K562 (cell line): Measurements from ENCODE around the gene ST3GAL5. TPM values are rescaled to one million over a fixed set of nuclear protein-coding genes. Genes with fewer than 3 reads are reported as not detected.
A peak's percentile ranks its signal among the peaks of the same experiment; 100 is the strongest.

Experiments used
- NR2C2 ChIP-seq, 2 experiments: fragments of 200-800 bp in 1 of 2; sonication (Bioruptor generic) in 1 of 2; sonication (generic) in 1 of 2; formaldehyde crosslinking in 1 of 2; IDR thresholded peaks; 2 replicates each; pipeline versions ENCODE4 v1.6.1 to v1.8.0; 2016 to 2022; ENCODE audit warnings: mild to moderate bottlenecking in 1 of 2, missing compliant biosample characterization in 1 of 2, missing genetic modification characterization in 1 of 2, missing genetic modification reagents in 1 of 2
- ZFP1 ChIP-seq: fragments of 450-650 bp; formaldehyde crosslinking; IDR thresholded peaks from 2 replicates; pipeline ENCODE4 v1.4.0; 2020; ENCODE audit warnings: mild to moderate bottlenecking, mixed read lengths
- polyA plus RNA-seq, 8 experiments: library from polyadenylated mRNA; depleted of rRNA in 4 of 8; stranded (reverse) in 5 of 8; unstranded in 3 of 8; fragments of >200 nt; fragmentation: Nextera tagmentation in 2 of 8; fragmentation: Illumina TruSeq in 1 of 8; extraction: Ambion mirVana in 2 of 8; extraction: Trizol in 1 of 8; gene quantifications; 2 replicates each; pipeline versions ENCODE4 v1.2.1 to v1.2.3, GENCODE V29; 2011 to 2014; ENCODE audit warnings: inconsistent platforms in 1 of 8, missing spikeins in 1 of 8
- total RNA-seq, 7 experiments: library from RNA; depleted of rRNA in 6 of 7; stranded (reverse); fragments of >200 nt in 6 of 7; fragmentation: Illumina TruSeq in 2 of 7; extraction: Trizol in 2 of 7; gene quantifications; 2 replicates each; pipeline versions ENCODE4 v1.2.1 to v1.2.3, GENCODE V29; 2011 to 2021; ENCODE audit warnings: low replicate concordance in 1 of 7
- TF ChIP-seq, protein P1 (sequence below), 2 experiments: fragments of 450-650 bp in 1 of 2; sonication (generic) in 1 of 2; formaldehyde crosslinking in 1 of 2; IDR thresholded peaks in 1 of 2; conservative IDR thresholded peaks in 1 of 2; 2 replicates each; pipeline versions ENCODE4 v1.6.1 to v1.8.1; 2016 to 2023; ENCODE audit warnings: mild to moderate bottlenecking in 2 of 2, moderate library complexity in 2 of 2, inconsistent platforms in 1 of 2, missing genetic modification reagents in 1 of 2
- TF ChIP-seq, protein P2 (sequence below): fragments of 450-650 bp; formaldehyde crosslinking; IDR thresholded peaks from 2 replicates; pipeline ENCODE4 v1.4.0; 2022; ENCODE audit warnings: mild to moderate bottlenecking, moderate library complexity
- TF ChIP-seq, protein P3 (sequence below): sonication (generic); formaldehyde crosslinking; IDR thresholded peaks from 2 replicates; pipeline ENCODE4 v1.8.1; 2022; ENCODE audit warnings: missing genetic modification reagents

ST3GAL5 gene
- total and polyA plus RNA-seq, 9 of the 15 experiments (the other 6 are each of a cell fraction or from before 2014, with no cell fraction given): 1.6 to 10.0 (median 4.2) TPM

DNA sequence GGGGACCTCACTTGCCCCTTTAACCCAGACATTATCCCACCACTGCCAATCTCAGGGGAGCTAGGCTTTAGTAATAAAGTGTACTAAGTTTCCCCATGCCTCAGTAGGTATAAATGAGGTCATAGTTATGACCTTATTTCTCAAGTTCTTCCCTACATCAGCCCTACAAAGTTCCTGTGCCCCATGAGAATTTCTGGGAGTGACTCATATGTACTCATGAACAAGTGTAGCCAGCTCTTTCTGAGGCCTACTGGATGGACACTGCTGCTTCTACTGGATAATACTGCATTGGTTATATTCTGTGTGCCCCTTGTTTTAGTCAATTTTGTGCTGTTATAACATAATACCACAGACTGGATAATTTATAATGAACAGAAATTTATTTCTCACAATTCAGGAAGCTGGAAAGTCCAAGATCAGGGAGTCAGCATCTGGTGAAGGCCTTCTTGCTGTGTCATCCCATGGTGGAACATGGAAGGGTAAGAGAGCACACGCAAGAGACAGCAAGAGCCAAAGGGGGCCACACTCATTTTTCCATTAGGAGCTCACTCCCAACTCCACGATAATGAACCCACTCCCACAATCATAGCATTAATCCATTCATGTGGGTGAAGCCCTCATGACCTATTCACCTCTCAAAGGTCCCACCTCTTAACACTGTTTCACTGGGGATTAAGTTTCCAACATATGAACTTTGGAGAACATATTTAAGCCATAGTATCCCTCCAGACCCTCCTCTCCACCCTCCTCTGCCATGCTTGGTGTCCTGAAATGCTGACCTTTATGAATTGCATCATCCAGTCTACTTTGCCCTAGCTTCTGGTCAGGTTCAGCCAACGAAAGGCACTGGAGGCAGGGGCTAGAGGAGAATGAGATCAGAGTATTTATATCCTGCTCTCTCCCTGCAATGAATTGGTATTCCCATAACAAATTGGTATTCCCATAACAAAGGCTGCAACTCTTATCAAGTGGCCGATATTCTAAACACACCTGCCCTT is 25.4 kb upstream of the ST3GAL5 start (continued):
- TF ChIP-seq, protein P1, sequence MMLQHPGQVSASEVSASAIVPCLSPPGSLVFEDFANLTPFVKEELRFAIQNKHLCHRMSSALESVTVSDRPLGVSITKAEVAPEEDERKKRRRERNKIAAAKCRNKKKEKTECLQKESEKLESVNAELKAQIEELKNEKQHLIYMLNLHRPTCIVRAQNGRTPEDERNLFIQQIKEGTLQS (IDR thresholded peaks at IDR 0.05): peak; percentile 70
- TF ChIP-seq, protein P1 (CRISPR knock-in tag; conservative IDR thresholded peaks at IDR 0.05): no peak
- TF ChIP-seq ZFP1: no peak
- TF ChIP-seq, protein P2, sequence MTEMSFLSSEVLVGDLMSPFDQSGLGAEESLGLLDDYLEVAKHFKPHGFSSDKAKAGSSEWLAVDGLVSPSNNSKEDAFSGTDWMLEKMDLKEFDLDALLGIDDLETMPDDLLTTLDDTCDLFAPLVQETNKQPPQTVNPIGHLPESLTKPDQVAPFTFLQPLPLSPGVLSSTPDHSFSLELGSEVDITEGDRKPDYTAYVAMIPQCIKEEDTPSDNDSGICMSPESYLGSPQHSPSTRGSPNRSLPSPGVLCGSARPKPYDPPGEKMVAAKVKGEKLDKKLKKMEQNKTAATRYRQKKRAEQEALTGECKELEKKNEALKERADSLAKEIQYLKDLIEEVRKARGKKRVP (CRISPR knock-in tag): peak; percentile 55; the same call in 1 of the 2 replicates
- TF ChIP-seq, protein P3, sequence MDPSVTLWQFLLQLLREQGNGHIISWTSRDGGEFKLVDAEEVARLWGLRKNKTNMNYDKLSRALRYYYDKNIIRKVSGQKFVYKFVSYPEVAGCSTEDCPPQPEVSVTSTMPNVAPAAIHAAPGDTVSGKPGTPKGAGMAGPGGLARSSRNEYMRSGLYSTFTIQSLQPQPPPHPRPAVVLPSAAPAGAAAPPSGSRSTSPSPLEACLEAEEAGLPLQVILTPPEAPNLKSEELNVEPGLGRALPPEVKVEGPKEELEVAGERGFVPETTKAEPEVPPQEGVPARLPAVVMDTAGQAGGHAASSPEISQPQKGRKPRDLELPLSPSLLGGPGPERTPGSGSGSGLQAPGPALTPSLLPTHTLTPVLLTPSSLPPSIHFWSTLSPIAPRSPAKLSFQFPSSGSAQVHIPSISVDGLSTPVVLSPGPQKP (CRISPR knock-in tag): no peak
- no peak for TF ChIP-seq NR2C2 (CRISPR knock-in tag; IDR thresholded peaks at IDR 0.05)
- TF ChIP-seq NR2C2 (tag; IDR thresholded peaks at IDR 0.05): peak; percentile 29; the same call in 1 of the 2 replicates
